GM12864 (cell line): ENCODE data around the gene ZNF331.
"Not testable (repeated sequence)": the region's sequence is repeated elsewhere in the genome, so short reads cannot be mapped to it uniquely, and the experiment has no call there.

Experiments used
- DNase-seq: peaks from one replicate; pipeline ENCODE4 v3.0.0-alpha.2; 2011; ENCODE audit warnings: low read depth
- H3K4me3 ChIP-seq: 2 replicates; pipeline ENCODE4 v1.5.1; 2011; ENCODE audit warnings: mild to moderate bottlenecking, low read depth, low read length, control low read depth
- CTCF ChIP-seq: IDR thresholded peaks from 2 replicates; pipeline ENCODE4 v1.5.1; 2011; ENCODE audit warnings: low read depth, mild to moderate bottlenecking, moderate library complexity, low read length, control low read depth, inconsistent platforms; ENCODE audit errors: missing control alignments

ZNF331 gene

GRCh38 chr19:53537521-53538377 lies at the start of gene ZNF331:
Gene ZNF331 (plus strand): TSS chr19:53538145. CDS start chr19:53569377, 31,232 bp downstream.
- H3K4me3 ChIP-seq = peak within 1 kb of the TSS; percentile 91
- peak; percentile 43 for DNase-seq
- TF ChIP-seq CTCF = peak; percentile 58

GRCh38 chr19:53492153-53492552 lies 45.8 kb upstream of the ZNF331 start:
- no peak overlapping the region for H3K4me3 ChIP-seq
- no peak for TF ChIP-seq CTCF
- DNase-seq = no peak

- not testable (repeated sequence) for DNase-seq, H3K4me3 ChIP-seq
Measured at GRCh38 chr19:53497311-53498023, 40.5 kb upstream of the ZNF331 start.

GRCh38 chr19:53498024-53498395 lies 39.9 kb upstream of the ZNF331 start:
- not testable (repeated sequence) for H3K4me3 ChIP-seq, DNase-seq

- DNase-seq = not testable (repeated sequence)
Measured at GRCh38 chr19:53503151-53503550, 34.8 kb upstream of the ZNF331 start.

GRCh38 chr19:53503671-53504364 lies 34.1 kb upstream of the ZNF331 start:
- H3K4me3 ChIP-seq, DNase-seq: not testable (repeated sequence)

More at GRCh38 chr19:53503151-53503550, 34.8 kb upstream of the ZNF331 start:
- H3K4me3 ChIP-seq = not testable (repeated sequence)

- DNase-seq, H3K4me3 ChIP-seq: not testable (repeated sequence)
Measured at GRCh38 chr19:53504365-53504703, 33.6 kb upstream of the ZNF331 start.

- H3K4me3 ChIP-seq = no peak overlapping the region
- no peak for TF ChIP-seq CTCF
- no peak for DNase-seq
Measured at GRCh38 chr19:53504885-53505284, 33.1 kb upstream of the ZNF331 start.

GRCh38 chr19:53506728-53507127 lies 31.2 kb upstream of the ZNF331 start:
- no peak for TF ChIP-seq CTCF
- no peak for DNase-seq
- no peak overlapping the region for H3K4me3 ChIP-seq
